ENCODE results near the gene USP9X. TPM values are rescaled to one million over a fixed set of nuclear protein-coding genes. Genes with fewer than 3 reads are reported as not detected.
"Not testable (repeated sequence)": the region's sequence is repeated elsewhere in the genome, so short reads cannot be mapped to it uniquely, and the experiment has no call there.

Gene USP9X
- polyA plus RNA-seq, 3 donors, result 65.4 to 67.9 (median 65.8) TPM

DNA sequence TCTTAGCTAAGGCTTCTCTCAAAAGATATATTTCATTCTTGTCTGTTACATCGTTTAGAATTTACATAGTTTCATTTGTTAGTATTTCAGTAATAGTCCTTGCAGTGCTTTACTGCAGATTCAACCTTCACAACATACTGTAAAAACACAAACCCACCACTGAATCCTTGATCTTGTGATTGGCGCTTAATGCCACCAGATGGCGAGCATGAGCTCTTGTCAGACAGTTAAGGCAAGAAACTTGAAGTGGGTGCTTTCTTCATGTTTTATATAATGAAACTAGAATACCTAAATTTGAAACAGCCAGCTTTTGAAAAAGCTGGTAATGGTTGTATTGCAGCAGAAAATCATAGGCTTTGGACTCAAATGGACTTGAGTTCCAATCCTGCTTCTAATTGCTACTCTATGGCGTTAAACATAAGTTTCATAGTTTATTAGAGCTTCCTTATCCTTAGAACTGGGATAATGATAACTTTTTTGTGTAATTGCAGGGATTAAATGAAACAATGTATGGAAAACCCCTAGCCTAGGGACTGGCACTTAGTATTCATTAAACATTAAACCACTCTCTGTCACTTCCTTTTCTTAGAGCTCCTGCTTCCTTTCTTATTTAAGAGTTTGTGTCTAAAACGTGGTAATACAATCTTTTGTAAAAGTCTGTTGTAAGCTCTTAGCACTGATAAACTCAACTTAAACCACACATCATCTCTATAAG is 95.1 kb downstream of the USP9X start:
- peak in 2 of 3 donors; percentile 10 to 26 for DNase-seq (ENCODE audit: low read depth in 3 of 3, low spot score in 2 of 3)

DNA sequence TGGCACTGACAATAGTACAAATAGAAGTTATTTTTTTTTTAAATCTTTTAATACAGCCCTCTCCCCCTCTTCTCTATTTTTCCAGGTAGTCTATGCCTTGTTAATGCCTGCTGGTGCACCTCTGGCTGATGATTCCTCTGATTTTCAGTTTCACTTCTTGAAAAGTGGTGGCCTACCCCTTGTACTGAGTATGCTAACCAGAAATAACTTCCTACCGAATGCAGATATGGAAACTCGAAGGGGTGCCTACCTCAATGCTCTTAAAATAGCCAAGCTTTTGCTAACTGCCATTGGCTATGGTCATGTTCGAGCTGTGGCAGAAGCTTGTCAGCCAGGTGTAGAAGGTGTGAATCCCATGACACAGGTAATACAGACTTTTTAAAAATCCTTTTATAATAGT is 99.1 kb downstream of the USP9X start:
- DNase-seq (ENCODE audit: low read depth in 3 of 3, low spot score in 2 of 3), result no peak

DNA sequence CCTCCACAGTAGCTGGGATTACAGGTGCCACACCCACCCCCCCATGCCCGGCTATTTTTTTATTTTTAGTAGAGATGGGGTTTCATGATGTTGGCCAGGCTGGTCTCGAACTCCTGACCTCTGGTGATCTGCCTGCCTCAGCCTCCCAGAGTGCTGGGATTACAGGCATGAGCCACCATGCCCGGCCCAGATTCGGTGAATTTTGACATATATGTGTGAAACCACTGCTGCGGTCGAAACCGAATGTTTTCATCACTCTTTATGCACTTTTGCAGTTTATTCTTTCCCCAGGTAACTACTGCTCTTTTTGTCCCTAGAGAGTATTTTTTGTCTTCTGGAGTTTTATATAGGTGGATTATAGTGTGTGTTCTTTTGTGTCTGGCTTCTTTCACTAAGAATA is 101.7 kb downstream of the USP9X start:
- not testable (repeated sequence) for DNase-seq (ENCODE audit: low read depth in 3 of 3, low spot score in 2 of 3)

DNA sequence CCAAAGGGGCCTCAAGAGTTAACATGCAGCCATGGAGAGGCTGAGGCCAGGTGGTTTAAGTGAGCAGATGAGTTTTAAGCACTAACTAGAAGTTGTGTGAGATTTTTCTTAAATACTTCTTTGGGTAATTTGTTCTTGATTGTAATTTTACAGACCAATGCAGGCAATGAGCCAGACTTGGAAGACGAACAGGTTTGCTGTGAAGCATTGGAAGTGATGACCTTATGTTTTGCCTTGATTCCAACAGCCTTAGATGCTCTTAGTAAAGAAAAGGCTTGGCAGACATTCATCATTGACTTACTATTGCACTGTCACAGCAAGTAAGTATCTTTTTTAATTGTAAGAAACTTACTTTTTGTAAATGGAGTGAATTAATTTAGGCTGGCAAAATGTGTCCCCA is 103.9 kb downstream of the USP9X start:
- DNase-seq (ENCODE audit: low read depth in 3 of 3, low spot score in 2 of 3), result no peak

DNA sequence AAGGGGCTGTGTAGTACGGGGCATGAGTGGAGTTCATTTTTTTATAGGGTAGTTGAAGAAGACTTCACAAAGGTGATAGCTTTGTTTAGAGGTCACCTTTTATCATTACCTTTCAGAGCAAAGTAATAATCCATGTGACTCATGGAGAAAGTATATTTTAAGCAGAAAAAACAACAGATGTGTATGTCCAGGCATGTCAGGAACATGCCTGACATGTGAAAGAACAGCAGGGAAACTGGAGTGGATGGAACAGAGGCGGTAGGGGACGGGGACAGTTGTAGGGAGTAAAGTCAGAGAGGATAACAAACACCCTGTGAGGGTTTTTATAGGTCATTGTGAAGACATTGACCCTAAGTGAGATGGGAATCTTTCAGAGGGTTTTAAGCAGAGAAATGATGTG is 107.6 kb downstream of the USP9X start:
- no peak for DNase-seq (ENCODE audit: low read depth in 3 of 3, low spot score in 2 of 3)

DNA sequence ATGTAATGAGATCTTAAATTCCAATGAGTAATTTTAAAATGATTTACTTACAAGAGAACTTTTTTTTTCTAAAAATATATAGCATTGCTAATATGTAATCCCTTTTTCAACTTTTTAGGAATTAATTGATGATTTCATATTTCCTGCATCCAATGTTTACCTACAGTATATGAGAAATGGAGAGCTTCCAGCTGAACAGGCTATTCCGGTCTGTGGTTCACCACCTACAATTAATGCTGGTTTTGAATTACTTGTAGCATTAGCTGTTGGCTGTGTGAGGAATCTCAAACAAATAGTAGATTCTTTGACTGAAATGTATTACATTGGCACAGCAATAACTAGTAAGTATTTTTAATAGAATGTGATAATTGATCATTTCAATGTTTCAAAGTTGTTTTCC is 113.2 kb downstream of the USP9X start:
- DNase-seq (ENCODE audit: low read depth in 3 of 3, low spot score in 2 of 3), result no peak

DNA sequence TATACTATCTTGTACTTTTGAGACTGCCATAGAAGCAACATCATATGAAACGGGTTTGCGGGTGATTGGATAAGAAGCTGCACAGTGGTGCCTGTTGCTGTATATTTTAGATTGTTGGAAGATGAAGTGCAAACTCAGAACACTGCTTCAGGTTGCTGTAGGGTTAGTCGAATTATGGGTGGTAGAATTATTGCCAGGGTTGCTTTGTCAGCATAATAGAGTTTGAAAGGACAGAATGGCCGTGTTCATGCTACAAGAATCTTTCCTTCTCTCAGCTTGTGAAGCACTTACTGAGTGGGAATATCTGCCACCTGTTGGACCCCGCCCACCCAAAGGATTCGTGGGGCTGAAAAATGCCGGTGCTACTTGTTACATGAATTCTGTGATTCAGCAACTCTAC is 115.5 kb downstream of the USP9X start:
- DNase-seq (ENCODE audit: low read depth in 3 of 3, low spot score in 2 of 3), result no peak

DNA sequence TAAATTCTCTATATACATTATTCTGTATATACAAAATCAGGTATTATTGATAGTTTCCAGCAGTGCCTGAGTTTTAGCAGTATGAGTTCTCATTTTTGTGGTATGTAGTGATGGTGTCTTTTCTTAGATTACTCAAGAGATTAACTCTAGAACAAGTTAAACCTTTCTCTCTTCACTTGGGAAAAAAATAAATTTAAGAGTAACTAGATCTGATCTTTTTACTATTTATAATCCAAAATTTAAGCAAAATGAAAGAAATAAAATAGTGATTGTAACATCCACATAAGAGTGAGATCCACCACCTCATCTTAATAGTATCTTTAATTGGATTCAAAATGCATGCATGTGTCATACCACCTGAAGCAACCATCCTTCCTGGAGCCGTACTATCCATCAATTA is 124.6 kb downstream of the USP9X start:
- no peak for DNase-seq (ENCODE audit: low read depth in 3 of 3, low spot score in 2 of 3)

DNA sequence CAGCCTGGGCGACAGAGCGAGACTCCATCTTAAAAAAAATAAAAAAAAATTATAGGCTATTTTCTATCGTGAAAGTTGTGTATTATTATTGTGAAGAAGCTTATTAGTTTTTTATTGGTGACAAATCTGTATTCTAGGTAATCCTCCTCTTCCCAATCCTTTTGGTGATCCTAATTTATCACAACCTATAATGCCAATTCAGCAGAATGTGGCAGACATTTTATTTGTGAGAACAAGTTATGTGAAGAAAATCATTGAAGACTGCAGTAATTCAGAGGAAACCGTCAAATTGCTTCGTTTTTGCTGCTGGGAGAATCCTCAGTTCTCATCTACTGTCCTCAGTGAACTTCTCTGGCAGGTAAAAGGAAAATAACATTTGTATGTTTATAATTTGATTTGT is 139.4 kb downstream of the USP9X start:
- no peak for DNase-seq (ENCODE audit: low read depth in 3 of 3, low spot score in 2 of 3)

DNA sequence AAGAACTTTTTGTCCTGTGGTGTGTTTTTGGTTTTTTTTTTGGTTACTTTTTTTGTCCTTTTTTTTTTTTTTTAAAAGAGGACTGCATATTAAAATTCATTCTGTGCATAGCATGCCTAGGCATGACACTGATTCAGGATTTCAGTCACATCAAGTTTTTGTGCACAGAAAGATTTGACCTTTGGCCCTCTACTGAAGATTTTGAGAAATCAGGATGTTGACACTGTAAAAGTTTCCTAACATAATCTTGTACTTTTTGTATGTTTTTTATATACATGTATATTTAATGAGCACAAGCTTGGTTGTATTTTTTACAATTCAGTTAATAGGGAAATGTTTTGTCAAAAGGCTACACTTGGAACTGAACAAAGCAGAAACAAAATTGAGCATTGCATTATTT is 148.7 kb downstream of the USP9X start:
- DNase-seq (ENCODE audit: low read depth in 3 of 3, low spot score in 2 of 3), result no peak

DNA sequence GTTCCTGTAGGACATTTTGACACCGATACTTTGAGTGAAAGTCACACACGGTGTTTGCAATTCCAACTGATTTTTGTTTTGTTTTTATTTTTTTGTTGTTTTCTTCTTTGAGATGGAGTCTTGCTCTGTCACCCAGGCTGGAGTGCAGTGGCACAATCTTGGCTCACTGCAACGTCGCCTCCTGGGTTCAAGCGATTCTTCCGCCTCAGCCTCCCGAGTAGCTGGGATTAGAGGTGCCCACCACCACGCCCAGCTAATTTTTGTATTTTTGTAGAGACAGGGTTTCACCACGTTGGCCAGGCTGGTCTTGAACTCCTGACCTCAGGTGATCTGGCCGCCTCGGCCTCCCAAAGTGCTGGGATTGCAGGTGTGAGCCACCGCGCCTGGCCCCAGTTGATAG is 149.2 kb downstream of the USP9X start:
- not testable (repeated sequence) for DNase-seq (ENCODE audit: low read depth in 3 of 3, low spot score in 2 of 3)

DNA sequence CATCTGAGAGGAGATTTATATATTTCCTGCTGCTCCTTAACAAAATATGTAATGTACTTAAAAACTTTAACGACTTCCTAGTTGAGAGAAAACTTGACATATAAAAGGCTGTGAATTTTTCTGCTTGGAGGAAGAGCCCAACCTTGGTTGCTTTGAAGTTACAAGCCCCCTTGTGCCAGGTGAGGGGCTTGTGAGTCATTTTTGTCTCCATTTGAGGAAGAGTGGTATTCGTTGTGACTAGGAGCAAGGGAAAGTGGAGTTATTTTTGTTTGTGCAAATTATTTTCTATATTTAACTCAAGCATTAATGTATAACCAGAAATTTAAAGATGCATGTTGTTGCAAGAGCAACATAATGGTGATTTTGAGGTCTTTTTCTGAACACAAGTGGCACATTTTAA is 149.7 kb downstream of the USP9X start:
- no peak for DNase-seq (ENCODE audit: low read depth in 3 of 3, low spot score in 2 of 3)

DNA sequence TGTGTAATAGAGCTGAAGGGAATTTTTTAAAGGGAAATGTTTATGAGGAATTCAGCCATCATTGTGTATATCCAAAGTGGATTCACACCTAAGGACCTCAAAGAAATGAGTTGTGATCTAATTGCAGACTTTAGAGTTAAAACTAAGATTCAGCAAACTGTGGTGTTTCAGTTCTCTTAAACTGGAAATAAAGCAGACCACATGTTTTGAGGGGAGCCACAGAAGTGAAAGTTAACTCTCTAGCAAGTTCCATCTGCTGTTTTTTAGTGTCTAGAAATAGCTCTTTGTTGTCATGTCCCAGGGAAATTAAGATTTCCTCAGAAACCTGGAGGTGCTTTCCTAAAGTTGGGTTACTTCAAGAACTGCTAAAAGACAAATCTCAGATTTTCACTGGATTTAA is 151.4 kb downstream of the USP9X start:
- no peak for DNase-seq (ENCODE audit: low read depth in 3 of 3, low spot score in 2 of 3)

DNA sequence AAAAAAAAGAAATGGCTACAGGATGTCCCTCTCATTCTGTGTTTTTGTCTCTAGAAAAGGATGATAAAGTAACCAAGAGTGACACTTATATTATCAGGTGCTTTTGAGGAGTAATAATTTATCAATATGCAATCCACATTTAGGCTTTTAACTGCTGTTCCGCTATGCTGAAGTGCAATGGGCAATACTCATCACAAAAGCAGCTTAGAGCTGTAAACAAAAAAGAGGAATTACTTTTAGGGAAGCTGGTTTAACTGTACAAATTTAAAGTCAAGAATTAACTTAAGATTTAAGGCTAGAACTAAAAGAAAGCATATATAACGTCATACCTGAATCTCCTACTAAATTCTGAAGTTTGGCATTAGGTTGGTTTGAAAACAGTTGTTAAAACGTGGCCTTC is 155.3 kb downstream of the USP9X start:
- DNase-seq (ENCODE audit: low read depth in 3 of 3, low spot score in 2 of 3), result no peak

DNA sequence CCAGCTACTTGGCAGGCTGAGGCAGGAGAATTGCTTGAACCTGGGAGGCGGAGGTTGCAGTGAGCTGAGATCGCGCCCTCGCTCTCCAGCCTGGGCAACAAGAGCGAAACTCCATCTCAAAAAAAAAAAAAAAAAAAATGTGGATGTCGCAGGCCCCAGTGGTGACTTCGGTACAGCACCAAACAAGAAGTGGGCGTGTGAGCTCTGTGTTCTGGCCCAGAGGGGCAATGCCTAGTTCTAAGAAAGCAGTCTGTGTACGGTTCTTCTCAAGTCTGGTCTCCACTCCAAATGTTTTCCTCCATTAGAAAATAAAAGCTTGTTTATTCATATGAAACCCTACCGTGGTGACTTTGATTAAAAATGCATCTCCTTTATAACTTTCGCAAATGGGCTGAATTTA is 156.7 kb downstream of the USP9X start:
- no peak for DNase-seq (ENCODE audit: low read depth in 3 of 3, low spot score in 2 of 3)

DNA sequence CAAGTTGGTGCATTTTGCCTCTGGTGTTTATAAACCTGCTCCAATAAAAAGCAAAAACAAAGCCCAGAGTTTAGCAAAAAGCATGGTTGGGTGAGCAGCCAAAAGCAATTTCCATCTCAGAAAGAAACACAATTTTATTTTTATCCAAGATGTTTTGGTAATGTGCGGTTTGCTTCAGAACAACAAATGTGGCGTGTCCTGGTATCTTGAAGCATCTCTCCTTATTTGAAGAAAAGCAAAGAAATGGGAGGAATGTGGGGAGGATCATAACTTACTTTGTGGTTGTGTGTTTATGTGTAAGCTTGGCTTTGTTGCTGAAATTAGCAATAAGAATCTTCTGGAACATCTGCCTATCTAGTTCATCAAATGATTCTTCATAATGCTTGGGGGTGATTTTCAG is 160.4 kb downstream of the USP9X start:
- DNase-seq (ENCODE audit: low read depth in 3 of 3, low spot score in 2 of 3), result no peak

DNA sequence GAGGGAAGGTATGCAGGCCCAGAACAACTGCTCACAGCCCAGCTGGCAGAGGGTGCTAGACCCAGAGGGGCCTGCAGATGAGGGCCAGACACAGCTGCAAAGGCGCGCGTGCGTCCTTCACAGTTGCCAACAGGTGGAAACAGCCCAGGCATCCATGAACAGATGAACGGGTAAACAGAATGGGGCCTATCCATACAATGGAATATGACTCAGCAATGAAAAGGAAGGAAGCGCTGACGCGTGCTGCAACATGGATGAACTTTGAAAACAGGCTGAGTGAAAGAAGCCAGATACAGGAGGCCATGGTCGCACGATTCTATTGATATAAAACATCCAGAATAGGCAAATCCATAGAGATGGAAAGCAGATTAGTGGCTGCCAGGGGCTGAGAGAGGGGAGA is 165.6 kb downstream of the USP9X start:
- no peak for DNase-seq (ENCODE audit: low read depth in 3 of 3, low spot score in 2 of 3)

DNA sequence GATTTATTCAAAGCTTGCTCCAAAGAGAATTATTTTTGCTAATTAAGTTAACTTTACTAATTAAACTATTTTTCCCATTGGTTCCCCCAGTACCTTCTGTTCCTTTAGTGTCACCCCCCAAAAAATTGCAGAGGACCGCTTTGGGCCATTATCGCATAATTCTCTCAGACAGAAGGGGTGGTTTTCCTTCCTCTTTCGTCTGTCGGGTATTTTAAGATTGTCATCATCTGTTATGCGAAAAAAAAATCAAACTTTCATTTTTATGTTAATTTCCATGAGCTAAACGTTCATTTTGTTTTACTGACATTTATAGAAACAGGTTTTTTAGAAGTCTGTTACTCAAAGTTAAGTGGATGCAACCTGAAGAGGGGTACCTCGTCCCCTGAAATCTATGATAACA is 172.6 kb downstream of the USP9X start:
- DNase-seq (ENCODE audit: low read depth in 3 of 3, low spot score in 2 of 3), result no peak

DNA sequence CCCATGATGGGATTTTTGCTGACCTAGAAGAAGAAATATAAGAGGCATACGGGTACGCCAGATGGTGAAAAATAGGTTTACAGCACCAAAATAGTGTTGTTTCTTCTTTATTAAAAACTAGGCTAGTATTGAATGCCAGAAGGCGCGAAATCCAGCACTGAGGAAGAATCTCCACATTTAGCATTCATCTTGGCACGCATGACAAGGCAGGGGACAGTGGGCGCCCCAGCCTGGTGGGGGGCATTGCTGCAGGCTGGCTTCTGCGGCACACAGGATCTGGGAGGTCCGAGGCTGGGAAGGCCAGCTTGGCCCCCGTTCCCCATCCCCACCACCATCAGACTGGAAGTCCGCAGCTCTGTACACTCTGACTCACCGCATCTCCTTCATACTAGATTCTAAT is 173.0 kb downstream of the USP9X start:
- DNase-seq (ENCODE audit: low read depth in 3 of 3, low spot score in 2 of 3), result no peak

DNA sequence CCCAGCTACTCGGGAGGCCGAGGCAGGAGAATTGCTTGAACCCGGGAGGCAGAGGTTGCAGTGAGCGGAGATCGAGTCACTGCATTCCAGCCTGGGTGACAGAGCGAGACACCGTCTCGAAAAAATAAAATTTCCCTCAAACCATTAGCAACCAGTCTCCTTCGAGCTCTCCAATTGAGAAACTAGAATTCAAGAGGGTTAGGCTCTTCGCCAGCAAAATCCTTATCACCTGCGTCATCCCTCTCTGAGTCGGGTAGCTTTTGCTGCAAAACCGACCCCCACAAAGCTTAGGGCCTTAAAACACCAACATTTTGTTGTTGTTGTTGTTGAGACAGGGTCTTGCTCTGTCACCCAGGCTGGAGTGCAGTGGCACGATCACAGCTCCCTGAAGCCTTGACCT is 173.6 kb downstream of the USP9X start:
- no peak for DNase-seq (ENCODE audit: low read depth in 3 of 3, low spot score in 2 of 3)

DNA sequence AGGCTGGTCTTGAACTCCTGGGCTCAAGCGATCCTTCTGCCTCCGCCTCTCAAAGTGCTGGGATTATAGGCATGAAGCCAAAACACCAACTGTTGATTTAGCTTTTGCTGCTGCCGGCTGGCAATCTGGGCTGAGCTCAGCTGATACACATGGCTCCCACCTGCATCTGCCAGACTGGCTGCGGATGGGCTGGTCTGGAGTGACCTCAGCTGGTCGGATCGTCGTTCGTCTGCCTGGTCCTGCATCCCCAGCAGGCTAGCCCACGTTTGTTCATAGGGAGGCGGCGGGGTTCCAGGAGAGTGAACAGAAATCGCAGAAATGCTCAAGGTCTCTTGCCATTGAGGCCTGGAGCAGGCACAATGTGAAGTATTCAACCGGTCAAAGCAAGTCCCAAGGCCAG is 174.3 kb downstream of the USP9X start:
- no peak for DNase-seq (ENCODE audit: low read depth in 3 of 3, low spot score in 2 of 3)

DNA sequence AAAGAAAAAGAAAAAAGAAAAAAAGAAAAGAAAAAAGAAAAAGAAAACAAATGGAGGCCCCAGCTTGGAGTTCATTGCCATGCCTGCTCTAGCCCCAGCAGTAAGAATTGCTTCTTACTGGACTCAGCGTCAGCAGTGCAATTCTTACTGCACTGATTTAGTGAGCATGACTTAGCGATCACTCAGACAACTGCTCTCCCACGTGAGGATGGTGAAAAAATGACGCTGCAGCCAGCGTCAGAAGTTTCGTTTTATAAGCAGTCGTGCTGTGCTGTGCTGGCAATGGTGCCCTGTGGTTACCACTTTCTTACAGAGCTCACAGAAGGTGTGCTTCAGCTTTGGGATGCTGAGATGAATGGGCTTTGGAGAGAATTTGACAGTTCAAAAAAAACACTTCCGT is 180.4 kb downstream of the USP9X start:
- DNase-seq (ENCODE audit: low read depth in 3 of 3, low spot score in 2 of 3), result no peak

DNA sequence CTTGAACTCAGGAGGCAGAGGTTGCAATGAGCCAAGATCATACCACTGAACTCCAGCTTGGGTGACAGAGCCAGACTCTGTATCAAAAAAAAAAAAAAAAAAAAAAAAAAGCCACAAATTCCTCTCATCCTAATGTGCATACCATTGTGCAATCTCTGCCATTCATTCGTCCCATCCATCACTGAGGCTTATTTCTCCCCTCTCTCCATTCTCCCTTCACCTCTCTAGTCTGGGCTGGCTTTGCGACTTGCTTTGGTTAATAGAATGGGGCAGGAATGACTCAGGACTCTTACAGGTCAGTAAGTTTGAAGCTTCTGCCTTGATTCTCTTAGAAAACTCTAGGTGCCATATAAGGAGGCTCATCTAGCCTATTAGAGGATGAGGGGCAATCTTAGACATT is 188.4 kb downstream of the USP9X start:
- DNase-seq (ENCODE audit: low read depth in 3 of 3, low spot score in 2 of 3), result no peak
